ENCODE measurements around the gene ERICH4. TPM values are rescaled to one million over a fixed set of nuclear protein-coding genes. Genes with fewer than 3 reads are reported as not detected.

The ERICH4 gene
- total RNA-seq, 4 donors from 2014 or later, result not detected

DNA sequence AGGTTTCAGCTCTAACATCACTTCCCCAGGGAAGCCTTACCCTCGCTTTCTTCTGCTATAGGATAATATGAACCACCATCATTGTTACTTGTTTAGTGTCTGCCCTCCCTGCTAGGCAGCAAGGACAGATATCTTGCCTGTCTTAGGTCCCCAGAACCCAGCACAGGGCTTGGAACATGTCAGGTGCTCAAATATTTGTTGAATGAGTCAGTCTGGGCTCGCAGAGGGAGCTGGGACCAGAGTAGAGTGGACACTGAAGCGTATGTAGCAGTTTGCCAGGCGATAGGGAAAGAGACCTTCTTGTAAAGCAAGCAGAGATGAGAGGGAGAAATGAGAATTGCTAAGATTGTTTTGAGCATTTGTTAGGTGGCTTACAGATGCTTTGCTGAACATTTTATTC, 33.7 kb upstream of the ERICH4 start:
- H3K4me1 ChIP-seq, result no peaks in the 10 kb centered on the region
- H3K36me3 ChIP-seq, result no peaks in the 10 kb centered on the region
- H3K4me3 ChIP-seq, result no peak overlapping the region
- no peak for DNase-seq
- TF ChIP-seq, protein P1, sequence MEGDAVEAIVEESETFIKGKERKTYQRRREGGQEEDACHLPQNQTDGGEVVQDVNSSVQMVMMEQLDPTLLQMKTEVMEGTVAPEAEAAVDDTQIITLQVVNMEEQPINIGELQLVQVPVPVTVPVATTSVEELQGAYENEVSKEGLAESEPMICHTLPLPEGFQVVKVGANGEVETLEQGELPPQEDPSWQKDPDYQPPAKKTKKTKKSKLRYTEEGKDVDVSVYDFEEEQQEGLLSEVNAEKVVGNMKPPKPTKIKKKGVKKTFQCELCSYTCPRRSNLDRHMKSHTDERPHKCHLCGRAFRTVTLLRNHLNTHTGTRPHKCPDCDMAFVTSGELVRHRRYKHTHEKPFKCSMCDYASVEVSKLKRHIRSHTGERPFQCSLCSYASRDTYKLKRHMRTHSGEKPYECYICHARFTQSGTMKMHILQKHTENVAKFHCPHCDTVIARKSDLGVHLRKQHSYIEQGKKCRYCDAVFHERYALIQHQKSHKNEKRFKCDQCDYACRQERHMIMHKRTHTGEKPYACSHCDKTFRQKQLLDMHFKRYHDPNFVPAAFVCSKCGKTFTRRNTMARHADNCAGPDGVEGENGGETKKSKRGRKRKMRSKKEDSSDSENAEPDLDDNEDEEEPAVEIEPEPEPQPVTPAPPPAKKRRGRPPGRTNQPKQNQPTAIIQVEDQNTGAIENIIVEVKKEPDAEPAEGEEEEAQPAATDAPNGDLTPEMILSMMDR (IDR thresholded peaks at IDR 0.05), result no peak
- TF ChIP-seq POLR2A (IDR thresholded peaks at IDR 0.05), result no peak
- intact Hi-C loops (cut with DNase I; ENCODE audit: low total_unique reads), result no loop called here
- H3K27me3 ChIP-seq, result no peaks in the 10 kb centered on the region
- H3K9me3 ChIP-seq, result no peaks in the 10 kb centered on the region
- no peak overlapping the region for H3K27ac ChIP-seq

DNA sequence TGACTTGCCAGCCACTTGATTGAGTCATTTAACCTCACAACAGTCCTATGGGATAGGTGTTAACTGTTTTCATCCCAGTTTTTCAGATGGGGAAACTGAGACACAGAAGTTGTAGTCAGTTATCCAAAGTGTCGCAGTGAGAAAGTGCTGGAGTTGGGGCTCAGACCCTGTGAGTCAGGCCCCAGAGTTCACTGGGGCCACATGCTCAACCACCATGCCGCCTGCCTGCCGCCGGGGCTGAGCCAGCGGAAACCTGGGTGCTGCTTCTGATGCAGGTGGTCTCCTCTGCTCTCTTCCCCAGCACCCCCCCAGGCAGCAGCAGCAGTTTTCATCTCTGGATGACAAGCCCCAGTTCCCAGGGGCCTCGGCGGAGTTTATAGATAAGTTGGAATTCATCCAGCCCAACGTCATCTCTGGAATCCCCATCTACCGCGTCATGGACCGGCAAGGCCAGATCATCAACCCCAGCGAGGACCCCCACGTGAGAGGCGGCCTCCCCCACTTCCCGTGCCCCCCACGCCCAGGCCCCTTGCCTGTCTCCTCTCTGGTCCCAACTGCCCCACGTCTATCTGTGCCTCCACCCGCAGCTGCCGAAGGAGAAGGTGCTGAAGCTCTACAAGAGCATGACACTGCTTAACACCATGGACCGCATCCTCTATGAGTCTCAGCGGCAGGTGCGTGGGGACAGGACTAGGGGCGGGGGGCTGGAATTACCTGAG, 32.5 kb upstream of the ERICH4 start:
- Histone ChIP-seq H3K27ac (no peak overlapping the region), H3K9me3 (no peaks in the 10 kb centered on the region), H3K27me3 (no peaks in the 10 kb centered on the region), H3K4me3 (no peak overlapping the region), H3K4me1 (no peaks in the 10 kb centered on the region), H3K36me3 (no peaks in the 10 kb centered on the region)
- intact Hi-C loops (cut with DNase I; ENCODE audit: low total_unique reads), result no loop called here
- TF ChIP-seq POLR2A (IDR thresholded peaks at IDR 0.05), result no peak
- TF ChIP-seq, protein P1 (IDR thresholded peaks at IDR 0.05), result no peak
- no peak for DNase-seq

DNA sequence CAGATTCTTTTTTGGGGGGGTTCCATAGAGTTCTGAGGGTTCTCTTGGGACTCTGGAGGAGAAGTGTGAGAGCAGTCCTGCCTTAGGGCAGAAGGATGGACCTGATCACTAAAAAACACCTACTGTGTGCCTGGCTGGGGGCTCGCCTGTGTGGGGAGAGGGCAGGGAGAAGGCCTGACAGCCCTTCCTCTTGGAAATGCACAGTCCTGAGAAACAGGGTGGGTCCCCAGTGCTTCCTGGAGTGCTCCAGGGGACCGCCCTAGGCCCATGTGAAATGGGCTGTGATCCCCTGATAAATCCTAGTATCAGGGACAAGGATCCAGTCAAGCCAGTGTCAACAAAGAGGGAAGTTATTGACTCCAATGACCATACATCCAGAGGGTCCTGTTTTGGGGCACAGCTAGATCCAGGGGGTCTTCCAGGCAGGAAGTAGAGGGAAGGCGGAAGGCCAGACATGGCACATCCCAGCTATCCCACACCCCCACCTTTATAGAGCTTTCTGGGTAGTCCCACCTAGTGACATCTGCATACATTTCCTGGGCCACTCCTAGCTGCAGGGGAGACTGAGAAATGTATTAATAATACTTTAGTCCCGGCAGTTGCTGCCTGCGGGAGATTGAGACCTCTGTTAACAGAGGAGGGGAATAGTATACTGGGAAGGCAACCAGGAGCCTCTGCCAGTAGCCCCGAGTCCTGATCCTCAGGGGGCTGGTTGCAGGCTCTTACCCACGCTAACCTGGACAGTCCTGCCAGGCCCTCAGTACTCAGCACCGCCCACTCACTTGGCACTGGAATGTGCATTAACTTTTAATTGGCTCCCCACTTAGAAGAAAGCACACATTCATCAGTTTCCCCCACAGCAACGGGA, 31.6 kb upstream of the ERICH4 start:
- intact Hi-C loops (cut with DNase I; ENCODE audit: low total_unique reads), result no loop called here
- Histone ChIP-seq H3K4me1 (no peaks in the 10 kb centered on the region), H3K4me3 (no peak overlapping the region), H3K27me3 (no peaks in the 10 kb centered on the region), H3K36me3 (no peaks in the 10 kb centered on the region), H3K9me3 (no peaks in the 10 kb centered on the region), H3K27ac (no peak overlapping the region)
- no peak for TF ChIP-seq POLR2A (IDR thresholded peaks at IDR 0.05)
- TF ChIP-seq, protein P1 (IDR thresholded peaks at IDR 0.05), result no peak
- DNase-seq, result no peak

DNA sequence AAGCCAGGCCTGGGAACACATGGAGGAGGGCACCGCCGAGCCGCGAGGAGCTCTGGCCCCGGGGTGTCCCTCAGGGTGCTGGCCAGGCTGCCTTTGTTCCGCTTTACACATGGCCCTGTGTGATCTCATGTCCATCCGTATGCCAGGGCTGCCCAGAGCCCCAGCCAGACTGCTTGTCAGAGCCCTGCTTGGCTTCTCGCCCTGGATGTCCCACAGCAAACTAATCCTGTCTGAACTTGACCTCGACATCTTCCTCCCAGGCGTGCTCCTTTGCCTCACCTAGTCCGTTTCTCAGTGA, 31.0 kb upstream of the ERICH4 start:
- intact Hi-C loops (cut with DNase I; ENCODE audit: low total_unique reads), result no loop called here
- TF ChIP-seq POLR2A (IDR thresholded peaks at IDR 0.05), result no peak
- TF ChIP-seq, protein P1 (IDR thresholded peaks at IDR 0.05), result no peak
- H3K4me1 ChIP-seq, result no peaks in the 10 kb centered on the region
- no peak for DNase-seq
- no peak overlapping the region for H3K27ac ChIP-seq
- H3K4me3 ChIP-seq, result no peak overlapping the region
- no peaks in the 10 kb centered on the region for H3K9me3 ChIP-seq
- no peaks in the 10 kb centered on the region for H3K36me3 ChIP-seq
- H3K27me3 ChIP-seq, result no peaks in the 10 kb centered on the region

DNA sequence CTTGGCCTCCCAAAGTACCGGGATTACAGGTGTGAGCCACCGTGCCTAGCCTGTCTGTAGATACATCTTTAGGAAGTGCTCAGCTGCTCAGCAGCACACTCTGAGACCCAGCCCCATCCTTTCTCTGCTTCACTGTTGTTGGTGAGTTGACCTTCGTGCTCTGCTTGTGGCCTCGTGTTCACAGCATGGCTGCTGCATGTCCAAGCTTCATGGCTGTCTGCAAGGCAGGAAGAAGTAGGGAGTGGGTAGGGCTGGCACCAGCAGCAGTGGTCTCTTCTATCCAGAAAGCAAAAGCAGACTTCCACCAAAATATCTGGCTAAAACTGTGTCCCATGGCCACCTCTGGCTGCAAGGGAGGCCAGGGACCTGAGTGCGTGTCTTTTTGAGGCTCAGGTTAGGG, 30.0 kb upstream of the ERICH4 start:
- H3K27me3 ChIP-seq, result no peaks in the 10 kb centered on the region
- H3K4me3 ChIP-seq, result no peak overlapping the region
- intact Hi-C loops (cut with DNase I; ENCODE audit: low total_unique reads), result no loop called here
- no peak for TF ChIP-seq POLR2A (IDR thresholded peaks at IDR 0.05)
- TF ChIP-seq, protein P1 (IDR thresholded peaks at IDR 0.05), result no peak
- no peak overlapping the region for H3K27ac ChIP-seq
- DNase-seq, result no peak
- no peaks in the 10 kb centered on the region for H3K4me1 ChIP-seq
- no peaks in the 10 kb centered on the region for H3K9me3 ChIP-seq
- no peaks in the 10 kb centered on the region for H3K36me3 ChIP-seq
